Cardiac muscle cell (in vitro differentiated cells and primary cell): ENCODE measurements around the gene ZNF503. TPM values are rescaled to one million over a fixed set of nuclear protein-coding genes. Genes with fewer than 3 reads are reported as not detected.

ENCODE experiments used
- DNase-seq, 2 donors: peaks; one replicate each; pipeline versions ENCODE4 v3.0.0 to v3.0.0-alpha.2; 2010 to 2017; ENCODE audit warnings: low read depth in 1 of 2, low spot score in 1 of 2
- H3K27ac ChIP-seq: fragments of 200-600 bp; sonication (generic); 2 replicates; pipeline ENCODE4 v1.5.1; 2016
- H3K27me3 ChIP-seq: fragments of 200-600 bp; sonication (generic); 2 replicates; pipeline ENCODE4 v1.6.0; 2016; ENCODE audit warnings: control low read depth
- H3K36me3 ChIP-seq: fragments of 200-600 bp; sonication (generic); 2 replicates; pipeline ENCODE4 v1.5.1; 2016; ENCODE audit warnings: control low read depth
- H3K4me1 ChIP-seq: fragments of 200-600 bp; sonication (generic); 2 replicates; pipeline ENCODE4 v1.8.1; 2017; ENCODE audit warnings: low read depth, mild to moderate bottlenecking, mixed run types
- H3K4me3 ChIP-seq: fragments of 200-600 bp; sonication (generic); 2 replicates; pipeline ENCODE4 v1.5.1; 2016; ENCODE audit warnings: mild to moderate bottlenecking
- H3K9me3 ChIP-seq: fragments of 200-600 bp; sonication (generic); 2 replicates; pipeline ENCODE4 v1.5.1; 2017; ENCODE audit warnings: low read depth, mild to moderate bottlenecking, control low read depth
- polyA plus RNA-seq: library from polyadenylated mRNA; unstranded; fragments of >200 nt; fragmentation: Nextera tagmentation; extraction: Ambion mirVana; gene quantifications from 2 replicates; pipeline ENCODE4 v1.2.1, GENCODE V29; 2016
- total RNA-seq: library from RNA; depleted of rRNA; stranded (reverse); fragments of >200 nt; gene quantifications from 2 replicates; pipeline ENCODE4 v1.2.3, GENCODE V29; 2016
- TF ChIP-seq, protein P1 (sequence below): IDR thresholded peaks from 2 replicates; pipeline ENCODE4 v1.5.1; 2012; ENCODE audit warnings: low read depth, mild to moderate bottlenecking, low read length

ZNF503 gene
- total and polyA plus RNA-seq, 2 experiments from 2014 or later = 41.8 to 110 TPM

DNA sequence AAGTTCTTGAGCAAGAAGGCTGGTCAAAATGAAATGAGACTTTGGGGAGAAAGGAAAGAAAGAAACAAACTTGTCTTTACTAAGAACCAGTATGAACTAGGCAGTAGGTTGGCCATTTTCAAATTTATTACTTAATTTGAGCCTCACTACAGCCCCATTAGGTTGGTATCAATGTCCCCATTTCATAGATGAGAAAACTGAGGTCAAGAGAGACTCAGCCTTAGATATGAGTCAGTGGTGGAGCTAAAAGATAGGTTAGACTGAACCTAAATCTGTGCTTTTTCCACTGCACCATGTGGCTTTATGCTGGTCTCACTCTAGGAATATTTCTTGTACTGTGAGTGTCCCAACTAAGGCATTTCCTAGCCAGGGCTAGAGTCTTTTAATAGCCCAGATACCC is 8.8 kb downstream of the ZNF503 start:
- H3K9me3 ChIP-seq = no peaks in the 10 kb centered on the region
- no peak overlapping the region for H3K27ac ChIP-seq
- TF ChIP-seq, protein P1, sequence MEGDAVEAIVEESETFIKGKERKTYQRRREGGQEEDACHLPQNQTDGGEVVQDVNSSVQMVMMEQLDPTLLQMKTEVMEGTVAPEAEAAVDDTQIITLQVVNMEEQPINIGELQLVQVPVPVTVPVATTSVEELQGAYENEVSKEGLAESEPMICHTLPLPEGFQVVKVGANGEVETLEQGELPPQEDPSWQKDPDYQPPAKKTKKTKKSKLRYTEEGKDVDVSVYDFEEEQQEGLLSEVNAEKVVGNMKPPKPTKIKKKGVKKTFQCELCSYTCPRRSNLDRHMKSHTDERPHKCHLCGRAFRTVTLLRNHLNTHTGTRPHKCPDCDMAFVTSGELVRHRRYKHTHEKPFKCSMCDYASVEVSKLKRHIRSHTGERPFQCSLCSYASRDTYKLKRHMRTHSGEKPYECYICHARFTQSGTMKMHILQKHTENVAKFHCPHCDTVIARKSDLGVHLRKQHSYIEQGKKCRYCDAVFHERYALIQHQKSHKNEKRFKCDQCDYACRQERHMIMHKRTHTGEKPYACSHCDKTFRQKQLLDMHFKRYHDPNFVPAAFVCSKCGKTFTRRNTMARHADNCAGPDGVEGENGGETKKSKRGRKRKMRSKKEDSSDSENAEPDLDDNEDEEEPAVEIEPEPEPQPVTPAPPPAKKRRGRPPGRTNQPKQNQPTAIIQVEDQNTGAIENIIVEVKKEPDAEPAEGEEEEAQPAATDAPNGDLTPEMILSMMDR = no peak
- DNase-seq = no peak
- peaks cover 76% of the 10 kb centered on the region for H3K27me3 ChIP-seq
- no peaks in the 10 kb centered on the region for H3K4me1 ChIP-seq
- no peak overlapping the region for H3K4me3 ChIP-seq
- H3K36me3 ChIP-seq = no peaks in the 10 kb centered on the region

DNA sequence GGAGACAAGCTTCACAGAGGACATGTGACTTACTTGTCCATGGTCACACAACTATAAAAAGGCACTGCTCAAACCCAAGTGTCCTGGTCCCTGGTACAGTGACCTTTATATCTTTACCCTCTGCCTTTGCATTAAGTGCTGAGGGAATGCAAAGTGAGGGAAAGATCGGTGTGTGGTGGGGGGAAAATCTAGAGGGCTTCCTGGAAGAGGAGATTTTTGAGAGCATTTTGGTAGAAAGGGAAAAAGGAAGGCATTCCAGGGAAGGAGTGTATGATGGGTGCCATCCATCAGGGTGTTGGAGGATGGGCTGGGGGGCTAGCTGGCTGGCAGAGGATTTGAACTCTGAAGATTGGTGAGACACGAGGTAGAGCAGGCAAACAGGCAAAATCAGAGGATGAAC is 9.3 kb downstream of the ZNF503 start:
- no peaks in the 10 kb centered on the region for H3K9me3 ChIP-seq
- peaks cover 71% of the 10 kb centered on the region for H3K27me3 ChIP-seq
- H3K36me3 ChIP-seq = no peaks in the 10 kb centered on the region
- no peak overlapping the region for H3K4me3 ChIP-seq
- no peak overlapping the region for H3K27ac ChIP-seq
- no peak for DNase-seq
- TF ChIP-seq, protein P1 = no peak
- H3K4me1 ChIP-seq = no peaks in the 10 kb centered on the region

DNA sequence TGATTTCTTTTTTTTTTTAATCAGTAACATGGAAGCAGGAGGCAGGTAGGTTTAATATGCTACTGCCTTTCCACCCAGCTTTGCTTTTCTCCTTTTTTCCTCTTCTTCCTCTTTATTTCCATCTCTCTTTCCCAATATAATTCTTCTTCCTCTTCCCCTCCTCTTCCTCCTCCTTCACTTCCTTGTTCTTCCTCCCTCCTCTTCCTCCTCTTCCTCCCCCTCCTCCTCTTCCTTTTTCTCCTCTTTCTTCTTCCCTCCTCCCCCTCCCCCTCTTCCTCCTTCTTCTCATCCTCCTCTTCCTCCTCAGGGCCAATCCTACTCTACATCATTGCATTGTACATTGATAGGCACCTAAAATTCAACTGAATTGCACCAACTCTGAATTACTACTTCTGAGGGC is 11.4 kb downstream of the ZNF503 start:
- no peaks in the 10 kb centered on the region for H3K4me1 ChIP-seq
- no peaks in the 10 kb centered on the region for H3K36me3 ChIP-seq
- H3K4me3 ChIP-seq = no peak overlapping the region
- no peaks in the 10 kb centered on the region for H3K9me3 ChIP-seq
- DNase-seq = no peak
- TF ChIP-seq, protein P1 = no peak
- no peak overlapping the region for H3K27ac ChIP-seq
- peaks cover 52% of the 10 kb centered on the region for H3K27me3 ChIP-seq

DNA sequence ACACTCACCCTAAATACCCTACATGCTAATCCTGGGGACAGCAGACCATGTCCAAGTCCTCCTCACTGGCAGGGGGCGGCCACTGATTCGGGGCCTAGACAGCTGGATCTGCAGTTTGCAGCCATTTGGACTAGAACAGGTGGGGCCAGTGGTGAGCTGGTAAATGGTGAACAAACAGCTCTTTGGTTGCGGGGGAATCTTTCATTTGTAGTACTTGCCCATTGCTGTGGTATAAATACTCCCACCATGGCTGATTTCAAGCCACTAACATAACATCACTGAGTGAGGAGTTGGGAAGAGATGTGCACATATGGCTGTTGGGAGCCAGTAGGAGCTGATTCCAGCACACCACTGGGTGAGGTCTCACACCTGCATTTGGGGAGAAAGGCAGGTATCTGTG is 13.5 kb downstream of the ZNF503 start:
- no peaks in the 10 kb centered on the region for H3K36me3 ChIP-seq

DNA sequence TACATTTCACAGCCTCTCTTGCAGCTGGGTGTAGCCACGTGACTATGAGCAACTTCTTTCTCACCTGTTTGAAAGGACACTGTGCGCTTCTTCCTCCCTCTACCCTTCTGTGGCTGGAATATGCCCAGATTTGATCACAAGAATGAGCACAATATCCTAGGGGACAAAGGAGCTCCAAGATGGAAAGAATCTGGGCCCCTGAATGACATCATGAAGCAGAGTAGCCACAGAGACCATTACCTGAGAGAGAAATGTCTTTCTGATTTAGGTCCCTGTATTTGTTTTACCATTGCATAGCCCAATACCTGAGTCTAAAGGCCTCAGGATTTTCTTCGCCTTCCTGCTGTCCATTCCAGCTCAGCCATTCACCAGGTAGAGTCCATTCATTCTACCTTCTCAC is 15.4 kb downstream of the ZNF503 start:
- Histone ChIP-seq H3K4me1 (no peaks in the 10 kb centered on the region), H3K9me3 (no peaks in the 10 kb centered on the region), H3K27ac (no peak overlapping the region), H3K4me3 (no peak overlapping the region), H3K36me3 (no peaks in the 10 kb centered on the region), H3K27me3 (peaks cover 12% of the 10 kb centered on the region)
- TF ChIP-seq, protein P1 = no peak
- DNase-seq = no peak

More for the DNA sequence above, 13.5 kb downstream of the ZNF503 start:
- Histone ChIP-seq H3K27ac (no peak overlapping the region), H3K4me3 (no peak overlapping the region), H3K27me3 (peaks cover 32% of the 10 kb centered on the region), H3K4me1 (no peaks in the 10 kb centered on the region), H3K9me3 (no peaks in the 10 kb centered on the region)
- no peak for DNase-seq
- TF ChIP-seq, protein P1 = no peak

DNA sequence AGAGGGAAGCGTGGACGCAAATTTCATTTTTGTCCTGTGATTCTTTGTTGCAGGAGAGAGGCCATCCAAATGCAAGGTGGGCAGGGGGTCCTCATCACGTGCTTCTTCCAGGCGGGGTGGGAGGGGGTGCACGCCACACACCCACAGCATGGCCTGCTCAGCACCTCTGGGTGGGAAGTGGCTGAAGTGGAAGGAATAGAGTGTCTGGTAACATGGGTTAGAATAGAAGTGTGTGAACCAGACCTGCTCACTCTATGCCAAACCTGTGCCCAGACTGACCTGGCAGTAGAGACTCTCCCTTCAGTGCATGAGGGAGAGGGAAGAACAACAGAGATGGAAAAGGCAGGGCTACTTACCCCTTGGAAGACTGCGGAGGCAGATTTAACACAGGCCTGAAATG is 21.7 kb downstream of the ZNF503 start:
- Histone ChIP-seq H3K27me3 (no peaks in the 10 kb centered on the region), H3K4me3 (no peak overlapping the region), H3K9me3 (no peaks in the 10 kb centered on the region), H3K27ac (no peak overlapping the region), H3K36me3 (no peaks in the 10 kb centered on the region), H3K4me1 (peaks cover 10% of the 10 kb centered on the region)
- TF ChIP-seq, protein P1 = no peak
- no peak for DNase-seq
